HG02885 (cell line): ENCODE results near the gene STRBP.

Experiments
- ATAC-seq: cut with Tn5 transposase; IDR thresholded peaks from one replicate; pipeline ENCODE4 v1.9.1; 2021; ENCODE audit warnings: mild to moderate bottlenecking; ENCODE audit not compliant: unreplicated experiment, poor library complexity

Gene STRBP

GRCh38 chr9:123083680-123084079, 184.7 kb downstream of the STRBP start:
- no peak for ATAC-seq

- ATAC-seq, result no peak
Measured at GRCh38 chr9:123081824-123082223, 186.6 kb downstream of the STRBP start.

GRCh38 chr9:123080444-123080843, 187.9 kb downstream of the STRBP start:
- no peak for ATAC-seq

- no peak for ATAC-seq
Measured at GRCh38 chr9:123074628-123075027, 193.8 kb downstream of the STRBP start.

GRCh38 chr9:123073991-123074422, 194.4 kb downstream of the STRBP start:
- ATAC-seq, result no peak

- ATAC-seq, result no peak
Measured at GRCh38 chr9:123073441-123073840, 194.9 kb downstream of the STRBP start.

- ATAC-seq, result no peak
Measured at GRCh38 chr9:123072407-123072995, 195.9 kb downstream of the STRBP start.
